Right ventricle myocardium inferior (tissue), 1 donor: ENCODE measurements around the gene SIRPB1. TPM values are rescaled to one million over a fixed set of nuclear protein-coding genes. Genes with fewer than 3 reads are reported as not detected.

Source experiments
- ATAC-seq: fragments of 200-7000 bp; cut with Tn5 transposase; one replicate; pipeline ENCODE4 v1.9.1; 2020; ENCODE audit warnings: mild to moderate bottlenecking, moderate library complexity
- DNase-seq: peaks from one replicate; pipeline ENCODE4 v3.0.0; 2021; ENCODE audit errors: missing footprints
- intact Hi-C: fragments of 100-400 bp; cut with DNase I; formaldehyde crosslinking; loops from one replicate; pipeline ENCODE4 v1.11.0; 2022
- long read RNA-seq: library from polyadenylated mRNA; unstranded; transcript quantifications from one replicate; pipeline ENCODE4 v2.0.0, GENCODE V29; 2021
- total RNA-seq: library from RNA; stranded (reverse); fragmentation: NEBNext Ultra II Directional; extraction: Animal tissue kit (Norgen Biotek cat#: 25700); gene quantifications from one replicate; pipeline ENCODE4 v1.2.1, GENCODE V29; 2021
- donor health status: DM: no; HTN: yes; CAD: no; lungs with severe emphysema.

SIRPB1 gene
- 0.68 TPM for total RNA-seq
- long read RNA-seq: 0 reads

DNA sequence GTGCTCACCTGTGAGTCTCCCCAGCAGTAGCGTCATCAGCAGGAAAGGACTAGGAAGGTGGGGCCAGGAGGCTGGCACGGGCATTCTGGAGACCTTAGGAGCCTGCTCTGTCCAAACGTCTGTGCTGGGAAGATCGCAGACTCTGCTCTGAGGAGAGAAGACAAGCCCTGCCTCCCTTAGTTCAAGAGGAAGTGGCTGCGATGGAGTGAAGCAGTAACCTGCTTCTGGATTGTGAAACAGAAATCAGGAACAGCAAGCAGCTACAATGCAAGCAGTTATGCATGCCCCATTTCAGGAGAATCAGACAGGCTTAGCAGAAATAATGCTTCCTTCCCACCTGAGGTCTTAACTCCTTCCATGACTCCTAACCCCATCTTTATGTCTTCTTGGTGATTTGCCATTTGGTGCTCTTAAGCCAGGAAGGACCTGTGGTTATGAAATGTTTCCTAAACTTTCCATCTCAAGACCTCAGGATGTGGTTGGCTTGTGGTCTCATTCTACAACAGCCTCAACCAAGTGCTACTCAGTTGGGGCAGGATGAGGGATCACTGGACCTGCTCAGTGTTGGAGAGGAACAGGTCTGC lies at the start of gene SIRPB1:
Gene SIRPB1 (minus strand): TSS at position 149 of the 584 bp plus-strand sequence. CDS start 65 bp downstream, at position 84.
- no peak for DNase-seq

DNA sequence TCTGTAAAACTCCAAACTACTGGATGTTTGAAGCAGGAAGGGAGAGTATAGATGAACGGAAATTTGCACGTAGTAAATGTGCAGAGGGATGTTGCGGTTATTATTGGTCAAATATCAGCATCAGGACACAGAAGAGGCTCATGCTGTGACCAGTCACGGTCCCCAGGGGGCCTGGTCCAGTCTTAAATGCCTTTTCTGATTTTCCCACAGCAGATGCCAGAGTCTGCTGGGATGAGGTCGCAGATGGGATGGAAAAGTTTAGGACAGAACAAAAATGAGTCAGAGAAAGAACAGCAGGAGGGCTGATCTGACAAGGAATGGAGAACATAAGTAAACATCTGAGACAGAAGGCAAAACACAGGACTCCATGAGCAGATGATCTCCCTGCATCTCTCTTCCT lies 49.5 kb upstream of the SIRPB1 start:
- ATAC-seq (no peak), DNase-seq (no peak)
- intact Hi-C loops: no loop called here

More for the DNA sequence above, at the start of gene SIRPB1:
- ATAC-seq: peak; percentile 63
- intact Hi-C loops: no loop called here

DNA sequence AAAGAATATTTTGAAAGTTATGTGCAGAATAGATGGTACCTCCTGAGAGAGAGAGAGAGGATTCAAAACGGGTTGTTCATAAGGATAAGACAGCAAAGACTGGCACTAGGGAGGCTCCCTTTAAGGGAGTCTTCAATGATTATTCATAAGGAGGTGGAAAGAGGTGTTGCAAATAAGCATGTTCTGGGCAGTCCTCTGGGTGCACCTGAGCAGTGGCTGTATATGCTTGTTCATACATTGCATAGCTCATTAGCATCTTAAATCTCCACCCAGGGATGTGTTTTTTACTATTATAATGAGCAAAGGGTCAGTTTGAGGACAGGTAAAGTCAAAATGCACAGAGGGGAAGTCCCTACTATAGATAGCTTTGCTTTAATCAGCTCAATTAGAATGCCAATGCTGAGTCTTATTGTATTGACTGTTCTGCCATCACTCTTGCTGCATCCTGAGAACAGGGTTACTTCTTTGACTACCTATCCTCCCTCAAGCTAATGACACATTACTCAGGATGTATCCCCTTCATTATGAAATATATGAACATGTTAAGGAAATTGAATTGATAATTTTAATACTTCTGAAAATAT lies 47.8 kb upstream of the SIRPB1 start:
- DNase-seq (no peak), ATAC-seq (no peak)
- intact Hi-C loops: no loop called here

DNA sequence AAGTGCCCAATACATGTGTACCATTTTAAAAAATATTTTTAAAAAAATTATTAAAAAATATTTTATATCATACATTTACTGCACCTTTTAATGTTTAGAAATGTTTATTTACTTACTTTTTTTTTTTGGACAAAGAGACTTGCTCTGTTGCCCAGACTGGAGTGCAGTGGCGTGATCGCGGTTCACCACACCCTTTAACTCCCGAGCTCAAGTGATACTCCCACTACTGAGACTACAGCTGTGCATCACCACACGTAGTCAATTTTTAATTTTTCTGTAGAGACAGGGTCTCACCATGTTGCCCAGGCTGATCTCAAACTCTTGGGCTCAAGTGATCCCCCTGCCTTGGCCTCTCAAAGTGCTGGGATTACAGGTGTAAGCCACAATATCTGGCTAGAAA lies 47.0 kb upstream of the SIRPB1 start:
- intact Hi-C loops: no loop called here

DNA sequence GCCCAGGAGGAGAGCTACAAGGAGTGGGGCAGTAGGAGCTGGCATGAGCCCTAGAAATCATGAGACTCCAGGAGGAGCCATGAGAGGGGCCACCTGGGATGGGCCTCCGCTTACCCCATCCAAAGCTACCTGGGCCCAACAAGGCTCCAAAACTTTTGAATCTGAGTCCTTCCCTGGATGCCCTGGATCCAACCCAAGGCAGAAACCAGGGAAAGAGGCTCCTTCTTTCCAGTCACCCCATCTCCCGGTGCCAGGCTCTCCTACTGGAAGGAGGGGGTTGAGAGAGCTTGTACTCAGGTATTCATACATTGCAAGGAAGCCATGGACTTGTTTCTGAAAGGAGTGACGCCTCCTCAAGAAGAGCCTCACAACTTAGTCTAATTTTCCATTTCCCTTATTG lies 45.5 kb upstream of the SIRPB1 start:
- ATAC-seq (no peak), DNase-seq (no peak)
- intact Hi-C loops: no loop called here

More for the DNA sequence above, 47.0 kb upstream of the SIRPB1 start:
- ATAC-seq: no peak
- no peak for DNase-seq

DNA sequence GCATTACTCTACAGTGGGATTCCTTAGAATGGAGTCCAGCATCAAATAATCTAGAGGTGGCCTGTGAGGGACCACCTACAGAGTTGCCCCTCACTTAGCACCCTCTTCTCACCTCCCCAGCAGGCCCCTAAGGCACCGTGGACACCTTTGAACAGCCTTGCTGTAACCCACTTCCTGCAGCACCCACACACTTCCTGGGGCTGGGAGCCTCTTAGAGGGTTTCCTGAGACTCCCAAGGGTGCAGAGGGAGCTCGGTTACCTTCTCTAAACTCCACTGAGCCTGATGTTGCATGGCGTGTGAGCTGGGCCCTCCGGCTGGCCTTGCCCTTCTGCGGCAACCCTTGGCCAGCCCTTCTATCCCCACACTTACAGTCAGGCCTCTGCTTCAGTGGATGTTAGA lies 45.1 kb upstream of the SIRPB1 start:
- intact Hi-C loops: no loop called here
- no peak for DNase-seq
- ATAC-seq: no peak

DNA sequence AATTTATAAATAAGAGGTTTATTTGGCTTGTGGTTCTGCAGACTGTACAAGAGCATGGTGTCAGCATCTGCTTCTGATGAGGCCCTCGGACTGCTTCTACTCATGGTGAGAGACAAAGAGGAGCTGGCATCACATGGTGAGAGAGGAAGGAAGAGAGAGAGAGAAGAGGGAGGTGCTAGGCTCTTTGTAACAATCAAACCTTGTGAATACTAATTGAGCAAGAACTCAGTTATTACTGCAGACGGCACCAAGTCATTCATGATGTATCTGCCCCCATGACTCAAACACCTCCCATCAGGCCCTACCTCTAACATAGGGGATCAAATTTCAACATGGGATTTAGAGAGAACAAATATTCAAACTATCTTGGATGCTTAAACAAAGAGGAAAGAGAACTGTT lies 44.1 kb upstream of the SIRPB1 start:
- intact Hi-C loops: no loop called here
- no peak for DNase-seq
- ATAC-seq: no peak

GRCh38 chr20:1661542-1662299 lies 41.9 kb upstream of the SIRPB1 start:
- intact Hi-C loops: no loop called here

GRCh38 chr20:1660246-1660645 lies 40.4 kb upstream of the SIRPB1 start:
- intact Hi-C loops: no loop called here

More at GRCh38 chr20:1661542-1662299, 41.9 kb upstream of the SIRPB1 start:
- ATAC-seq: no peak
- no peak for DNase-seq

GRCh38 chr20:1657556-1658334 lies 37.9 kb upstream of the SIRPB1 start, which contains the start of gene SIRPG:
Gene SIRPG (minus strand): TSS chr20:1657779. CDS start chr20:1657714, 65 bp downstream.
- intact Hi-C loops: no loop called here
- DNase-seq: no peak
- no peak for ATAC-seq

More at GRCh38 chr20:1660246-1660645, 40.4 kb upstream of the SIRPB1 start:
- ATAC-seq (no peak), DNase-seq (no peak)

- ATAC-seq (no peak), DNase-seq (no peak)
- intact Hi-C loops: no loop called here
These were observed 37.0 kb upstream of the SIRPB1 start for GRCh38 chr20:1656844-1657243.

DNA sequence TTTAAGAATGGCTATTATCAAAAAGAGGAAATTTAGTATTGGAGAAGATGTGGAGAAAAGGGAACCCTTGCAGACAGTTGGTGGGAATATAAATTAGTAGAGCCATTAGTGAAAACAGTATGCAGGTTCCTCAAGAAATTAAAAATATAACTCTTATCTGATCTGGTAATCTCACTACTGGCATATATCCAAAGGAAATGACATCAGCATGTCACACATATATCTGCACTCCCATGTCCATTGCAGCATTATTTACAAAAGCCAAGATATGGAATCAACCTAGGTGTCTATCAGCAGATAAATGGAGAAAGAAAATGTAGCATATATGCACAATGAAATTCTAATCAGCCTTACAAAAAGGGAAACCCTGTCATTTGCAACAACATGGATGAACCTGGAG lies 35.2 kb upstream of the SIRPB1 start:
- ATAC-seq (no peak), DNase-seq (no peak)
- intact Hi-C loops: no loop called here

- intact Hi-C loops: no loop called here
- DNase-seq: no peak
- ATAC-seq: no peak
These were observed 33.2 kb upstream of the SIRPB1 start for GRCh38 chr20:1652960-1653359.

DNA sequence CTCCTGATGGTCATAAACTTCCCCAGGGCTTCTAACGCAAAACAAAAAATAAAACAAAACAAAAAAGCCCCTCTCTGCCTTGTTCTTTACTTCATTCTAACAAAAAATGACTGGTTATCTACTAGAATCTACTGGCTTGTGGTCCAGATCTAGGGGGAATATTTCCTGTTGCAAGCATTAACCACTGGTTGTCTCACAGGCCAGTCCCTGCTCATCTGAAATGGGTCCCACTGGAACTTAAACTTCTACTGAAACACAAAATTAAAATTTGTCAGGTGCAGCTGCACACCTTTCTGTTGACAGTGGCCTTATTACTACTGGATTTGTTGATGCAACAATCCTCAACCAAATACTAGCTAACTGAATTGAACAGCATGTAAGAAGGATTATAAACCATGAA lies 32.3 kb upstream of the SIRPB1 start:
- intact Hi-C loops: no loop called here
- no peak for ATAC-seq
- DNase-seq: no peak

DNA sequence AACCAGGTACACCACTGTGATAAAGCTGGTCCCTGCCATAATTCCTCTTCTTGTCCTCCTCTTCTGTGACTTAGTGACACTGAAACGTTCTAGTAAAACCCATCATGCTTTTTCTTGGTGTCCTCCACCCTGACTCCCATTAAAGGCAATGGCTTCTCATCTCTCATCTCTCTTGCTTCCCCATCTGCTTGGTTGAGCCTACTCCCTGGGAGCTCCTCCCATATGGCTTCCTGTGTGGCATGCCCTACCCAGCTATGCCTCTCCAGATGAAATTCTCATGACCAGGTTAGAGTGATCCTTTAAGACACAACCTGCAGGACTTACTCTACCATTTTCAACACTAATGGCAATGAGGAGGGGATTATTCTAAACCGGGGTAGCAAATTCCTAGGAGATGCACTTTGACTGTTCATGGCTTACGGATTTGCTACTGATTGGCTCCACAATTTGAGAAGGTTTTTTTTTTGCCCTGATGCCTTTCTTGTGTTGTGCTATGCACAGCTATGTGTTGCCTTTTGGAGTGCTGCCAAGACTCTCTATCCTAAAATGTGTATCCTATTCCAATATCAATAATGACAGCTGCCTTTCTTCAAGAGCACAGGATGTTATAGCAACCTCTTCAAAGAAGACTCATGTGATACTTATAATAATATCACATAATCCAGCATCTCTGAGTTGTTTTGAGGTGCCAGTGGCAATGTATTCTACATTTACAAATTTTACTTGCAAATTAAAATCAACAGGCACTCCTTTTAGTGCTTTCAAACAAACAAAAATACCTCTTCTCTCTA lies 31.7 kb upstream of the SIRPB1 start:
- intact Hi-C loops: no loop called here
- no peak for DNase-seq
- no peak for ATAC-seq

GRCh38 chr20:1648101-1648500 lies 28.3 kb upstream of the SIRPB1 start:
- no peak for ATAC-seq
- no peak for DNase-seq
- intact Hi-C loops: no loop called here

DNA sequence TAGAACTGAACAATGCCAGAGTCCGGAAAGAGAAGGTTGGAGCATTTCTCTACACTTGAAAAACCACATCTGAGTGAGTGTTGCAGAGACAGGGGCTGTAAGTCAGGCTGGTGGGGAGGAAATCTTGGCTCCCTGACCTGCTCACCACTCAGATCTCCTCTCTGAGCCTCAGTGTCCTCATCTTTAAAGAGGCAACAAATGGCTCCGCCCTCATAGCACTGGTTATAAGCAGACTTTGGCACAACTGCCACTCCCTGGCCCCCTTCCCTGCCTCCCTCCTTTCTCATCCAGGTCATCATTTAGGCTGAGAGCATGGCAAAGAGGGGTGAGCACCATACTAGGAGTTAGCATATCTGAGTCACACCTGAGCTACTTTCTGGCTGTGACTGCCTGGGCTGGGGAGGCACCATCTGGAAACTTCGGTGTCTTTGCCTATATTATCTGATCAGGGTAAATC lies 27.2 kb upstream of the SIRPB1 start:
- ATAC-seq: no peak
- intact Hi-C loops: no loop called here
- no peak for DNase-seq

- DNase-seq: no peak
- no peak for ATAC-seq
- intact Hi-C loops: no loop called here
These were observed 24.5 kb upstream of the SIRPB1 start for GRCh38 chr20:1644101-1644962.
